H1 (cell line): Measurements from ENCODE around the gene TMEM134. TPM values are rescaled to one million over a fixed set of nuclear protein-coding genes. Genes with fewer than 3 reads are reported as not detected.

ENCODE experiments used
- ASH2L ChIP-seq: fragments of 200-600, 300-600 bp; sonication (generic); IDR thresholded peaks from one replicate; pipeline ENCODE4 v1.7.1; 2017; ENCODE audit warnings: low read length
- EGR1 ChIP-seq: IDR thresholded peaks from 2 replicates; pipeline ENCODE4 v1.6.1; 2011; ENCODE audit warnings: low read depth, low read length, borderline replicate concordance
- MAFK ChIP-seq: IDR thresholded peaks from 2 replicates; pipeline ENCODE4 v1.6.1; 2012; ENCODE audit warnings: low read depth, mild to moderate bottlenecking, improper control_type of control experiment, low read length
- SIX5 ChIP-seq: IDR thresholded peaks from 2 replicates; pipeline ENCODE4 v1.6.1; 2011; ENCODE audit warnings: mild to moderate bottlenecking, low read depth, low read length
- SP2 ChIP-seq: IDR thresholded peaks from 2 replicates; pipeline ENCODE4 v1.6.1; 2012; ENCODE audit warnings: mild to moderate bottlenecking, low read length, inconsistent platforms
- polyA plus RNA-seq, 7 experiments: library from polyadenylated mRNA; depleted of rRNA in 3 of 7; stranded (reverse) in 5 of 7; unstranded in 2 of 7; fragments of >200 nt in 5 of 7; fragments of 200-250 nt in 2 of 7; gene quantifications; 1 replicate in 5 of 7; 2 replicates in 1 of 7; 4 replicates in 1 of 7; pipeline versions ENCODE4 v1.2.1 to v1.2.3, GENCODE V29; 2011 to 2013; ENCODE audit warnings: missing spikeins in 2 of 7, mixed read lengths in 2 of 7
- total RNA-seq: library from RNA; stranded (reverse); fragmentation: NEBNext Ultra II Directional; extraction: Animal tissue kit (Norgen Biotek cat#: 25700); gene quantifications from 2 replicates; pipeline ENCODE4 v1.2.1, GENCODE V29; 2021

TMEM134 gene
- total and polyA plus RNA-seq, 2 of the 8 experiments (the other 6 are each of a cell fraction or from before 2014, with no cell fraction given): 32.4 to 229 TPM

GRCh38 chr11:67441731-67442351 lies 27.2 kb downstream of the TMEM134 start (continued):
- TF ChIP-seq EGR1: no peak
- TF ChIP-seq MAFK: no peak
- no peak for TF ChIP-seq ASH2L
- TF ChIP-seq SP2: no peak
- TF ChIP-seq SIX5: no peak
- TF ChIP-seq, all 59 proteins: peak for 0
